Stomach (tissue), 9 donors: ENCODE results near the gene GPX5. TPM values are rescaled to one million over a fixed set of nuclear protein-coding genes. Genes with fewer than 3 reads are reported as not detected.

Source experiments
- DNase-seq, 2 donors: peaks; one replicate each; pipeline versions ENCODE4 v3.0.0 to v3.0.0-alpha.2; 2013 to 2019
- H3K27ac ChIP-seq, 5 donors: fragments of 200-600 bp in 4 of 5; sonication (generic) in 4 of 5; one replicate each; pipeline ENCODE4 v1.5.1; 2013 to 2019; ENCODE audit warnings: mild to moderate bottlenecking in 1 of 5, moderate library complexity in 1 of 5
- H3K27me3 ChIP-seq, 3 donors: fragments of 200-600 bp; sonication (generic); one replicate each; pipeline ENCODE4 v1.5.1; 2017 to 2019; ENCODE audit warnings: mixed run types in 1 of 3
- H3K36me3 ChIP-seq, 4 donors: fragments of 200-600 bp; sonication (generic); 1 replicate in 3 of 4; 2 replicates in 1 of 4; pipeline ENCODE4 v1.5.1; 2016 to 2019
- H3K4me1 ChIP-seq, 4 donors: fragments of 200-600 bp; sonication (generic); one replicate each; pipeline ENCODE4 v1.5.1; 2016 to 2019
- H3K4me3 ChIP-seq, 4 donors: fragments of 200-600 bp; sonication (generic) in 3 of 4; one replicate each; pipeline ENCODE4 v1.5.1; 2016 to 2019; ENCODE audit warnings: mild to moderate bottlenecking in 1 of 4
- H3K9me3 ChIP-seq, 4 donors: fragments of 200-600 bp; sonication (generic); one replicate each; pipeline ENCODE4 v1.5.1; 2016 to 2019
- CTCF ChIP-seq, 7 experiments: fragments of 450-650 bp in 4 of 7; fragments of 200-600 bp in 3 of 7; sonication (generic) in 3 of 7; IDR thresholded peaks; one replicate each; pipeline ENCODE4 v1.5.1; 2016 to 2019; ENCODE audit warnings: antibody characterized with exemption in 7 of 7, control low read depth in 2 of 7, mild to moderate bottlenecking in 1 of 7
- EP300 ChIP-seq: sonication (generic); formaldehyde crosslinking; IDR thresholded peaks from one replicate; pipeline ENCODE4 v1.6.1; 2017; ENCODE audit warnings: antibody characterized with exemption
- POLR2A ChIP-seq, 4 donors: fragments of 450-650 bp; IDR thresholded peaks; one replicate each; pipeline ENCODE4 v1.6.1; 2016; ENCODE audit warnings: antibody characterized with exemption in 4 of 4, control low read depth in 2 of 4, mild to moderate bottlenecking in 1 of 4, moderate library complexity in 1 of 4
- POLR2AphosphoS5 ChIP-seq, 3 donors: sonication (generic); formaldehyde crosslinking; IDR thresholded peaks; one replicate each; pipeline ENCODE4 v1.6.1; 2016; ENCODE audit warnings: antibody characterized with exemption in 3 of 3
- WGBS, 5 donors: extraction: QIAGEN DNeasy Blood & Tissue Kit in 3 of 5; methylation state at CpG; one replicate each; pipeline versions ENCODE4 v1.1.5 to v1.1.7; 2013 to 2018; 5-methylcytosine and 5-hydroxymethylcytosine counted together
- intact Hi-C: fragments of 100-400 bp; cut with DNase I; formaldehyde crosslinking; loops from one replicate; pipeline ENCODE4 v1.15.1; 2023; ENCODE audit warnings: low total_unique reads
- polyA plus RNA-seq, 3 donors: library from polyadenylated mRNA; stranded (reverse); fragments of 200-250 nt; gene quantifications; one replicate each; pipeline ENCODE4 v1.2.3, GENCODE V29; 2013
- total RNA-seq, 5 donors: library from RNA; depleted of rRNA; stranded (reverse); fragments of >200 nt; gene quantifications; one replicate each; pipeline versions ENCODE4 v1.1.0 to v1.2.3, GENCODE V29; 2014 to 2016
- donor health status: healthy with polysubstance abuse.
- donor health status: Bipolar disorder and iron deficiency.
- donor health status: healthy.

Gene GPX5
- total and polyA plus RNA-seq, 8 donors = not detected

GRCh38 chr6:28531479-28532128, 5.9 kb downstream of the GPX5 start:
- 70 to 75% (median 71%) methylated on average over 7 of the region's 7 CpGs for WGBS, 5 donors

GRCh38 chr6:28534306-28534705, 8.6 kb downstream of the GPX5 start:
- no peak for TF ChIP-seq CTCF (IDR thresholded peaks at IDR 0.05)
- TF ChIP-seq POLR2AphosphoS5 (IDR thresholded peaks at IDR 0.05) = no peak
- no peak for TF ChIP-seq POLR2A (IDR thresholded peaks at IDR 0.05)
- no peak for TF ChIP-seq EP300
- Histone ChIP-seq H3K4me1 (peaks cover 0 to 5% (median 0%) of the 10 kb centered on the region in 4 donors), H3K27me3 (peaks cover 0 to 80% (median 19%) of the 10 kb centered on the region in 3 donors), H3K9me3 (peaks cover 0 to 8% (median 3%) of the 10 kb centered on the region in 4 donors), H3K4me3 (no peak overlapping the region), H3K36me3 (no peaks in the 10 kb centered on the region), H3K27ac (no peak overlapping the region)
- no peak for DNase-seq
- 68 to 78% (median 71%) methylated on average over 3 of the region's 3 CpGs for WGBS, 5 donors
- intact Hi-C loops = no loop called here

More at GRCh38 chr6:28531479-28532128, 5.9 kb downstream of the GPX5 start:
- Histone ChIP-seq H3K27me3 (peaks cover 0 to 55% (median 8%) of the 10 kb centered on the region in 3 donors), H3K36me3 (no peaks in the 10 kb centered on the region), H3K4me3 (no peak overlapping the region), H3K27ac (no peak overlapping the region), H3K9me3 (peaks cover 0 to 3% (median 0%) of the 10 kb centered on the region in 4 donors), H3K4me1 (no peaks in the 10 kb centered on the region)
- DNase-seq = no peak
- intact Hi-C loops = no loop called here
- no peak for TF ChIP-seq CTCF (IDR thresholded peaks at IDR 0.05)
- TF ChIP-seq EP300 = no peak
- TF ChIP-seq POLR2AphosphoS5 (IDR thresholded peaks at IDR 0.05) = no peak
- no peak for TF ChIP-seq POLR2A (IDR thresholded peaks at IDR 0.05)

- WGBS, 5 donors = 23 to 42% (median 33%) methylated on average over 2 of the region's 2 CpGs
- intact Hi-C loops = no loop called here
- Histone ChIP-seq H3K4me1 (peaks cover 0 to 5% (median 0%) of the 10 kb centered on the region in 4 donors), H3K9me3 (peaks cover 0 to 8% (median 3%) of the 10 kb centered on the region in 4 donors), H3K27me3 (peaks cover 0 to 82% (median 19%) of the 10 kb centered on the region in 3 donors), H3K27ac (no peak overlapping the region), H3K36me3 (no peaks in the 10 kb centered on the region), H3K4me3 (no peak overlapping the region)
- DNase-seq = no peak
- TF ChIP-seq POLR2AphosphoS5 (IDR thresholded peaks at IDR 0.05) (no peak), EP300 (no peak), POLR2A (IDR thresholded peaks at IDR 0.05) (no peak), CTCF (IDR thresholded peaks at IDR 0.05) (no peak)
These were observed 9.2 kb downstream of the GPX5 start for GRCh38 chr6:28534875-28535274.

- H3K27ac ChIP-seq = no peak overlapping the region
- H3K36me3 ChIP-seq = no peaks in the 10 kb centered on the region
- intact Hi-C loops = no loop called here
- no peak overlapping the region for H3K4me3 ChIP-seq
- H3K27me3 ChIP-seq = peaks cover 0 to 84% (median 19%) of the 10 kb centered on the region in 3 donors
- DNase-seq = peak in 1 of 2 donors; percentile 55
- no peak for TF ChIP-seq EP300
- TF ChIP-seq CTCF (IDR thresholded peaks at IDR 0.05) = no peak
- TF ChIP-seq POLR2A (IDR thresholded peaks at IDR 0.05) = no peak
- TF ChIP-seq POLR2AphosphoS5 (IDR thresholded peaks at IDR 0.05) = no peak
- H3K9me3 ChIP-seq = peaks cover 0 to 14% (median 5%) of the 10 kb centered on the region in 4 donors
- WGBS, 5 donors = 8 to 25% (median 15%) methylated on average over 18 of the region's 18 CpGs
- peaks cover 0 to 5% (median 0%) of the 10 kb centered on the region in 4 donors for H3K4me1 ChIP-seq
These were observed 11.4 kb downstream of the GPX5 start for GRCh38 chr6:28537065-28537464.
